SU-DHL-6 (cell line): ENCODE results near the gene C6orf15.

Source experiments
- H2AFZ ChIP-seq: fragments of 200-600 bp; sonication (generic); 2 replicates; pipeline ENCODE4 v1.6.1; 2014; ENCODE audit warnings: low read depth, mild to moderate bottlenecking, moderate library complexity, mixed read lengths, antibody characterized with exemption, low read length; ENCODE audit not compliant: severe bottlenecking
- H3F3A ChIP-seq: fragments of 200-600 bp; shearing (Covaris generic); 2 replicates; pipeline ENCODE4 v1.6.0; 2016; ENCODE audit warnings: antibody characterized with exemption, mild to moderate bottlenecking; ENCODE audit not compliant: insufficient read depth
- H3K27ac ChIP-seq: fragments of 200-600 bp; sonication (generic); 2 replicates; pipeline ENCODE4 v1.5.1; 2016; ENCODE audit warnings: low read depth, mild to moderate bottlenecking, low read length, moderate library complexity, mixed read lengths
- H3K27me3 ChIP-seq: fragments of 200-600 bp; sonication (generic), shearing (Covaris generic); 2 replicates; pipeline ENCODE4 v1.6.0; 2014; ENCODE audit warnings: mild to moderate bottlenecking, low read length
- H3K36me3 ChIP-seq: fragments of 200-600 bp; sonication (generic); 2 replicates; pipeline ENCODE4 v1.6.1; 2014; ENCODE audit warnings: mild to moderate bottlenecking, low read length, mixed read lengths
- H3K4me2 ChIP-seq: fragments of 300-600, 200-600 bp; shearing (Covaris generic), sonication (generic); 2 replicates; pipeline ENCODE4 v1.6.0; 2014; ENCODE audit warnings: low read length, low read depth, mild to moderate bottlenecking; ENCODE audit not compliant: poor library complexity, severe bottlenecking
- H3K4me3 ChIP-seq: fragments of 200-600 bp; sonication (generic); 2 replicates; pipeline ENCODE4 v1.5.1; 2014; ENCODE audit warnings: antibody characterized with exemption, low read length, mild to moderate bottlenecking, mixed read lengths; ENCODE audit not compliant: insufficient read depth, poor library complexity, severe bottlenecking
- H3K79me2 ChIP-seq: fragments of 200-600 bp; sonication (generic); 2 replicates; pipeline ENCODE4 v1.6.1; 2014; ENCODE audit warnings: mild to moderate bottlenecking, low read length, moderate library complexity; ENCODE audit not compliant: insufficient read depth
- H3K9ac ChIP-seq: fragments of 200-600 bp; sonication (generic); 2 replicates; pipeline ENCODE4 v1.7.0; 2014; ENCODE audit warnings: mild to moderate bottlenecking, low read length
- H3K9me2 ChIP-seq: fragments of 200-600 bp; sonication (generic); replicated peaks from 2 replicates; pipeline ENCODE4 v1.6.1; 2014; ENCODE audit warnings: low read length; ENCODE audit not compliant: insufficient read depth
- H3K9me3 ChIP-seq: fragments of 200-600 bp; sonication (generic); 2 replicates; pipeline ENCODE4 v1.6.1; 2014; ENCODE audit warnings: low read length, mixed read lengths; ENCODE audit not compliant: insufficient read depth
- H4K20me1 ChIP-seq: fragments of 200-600 bp; sonication (generic); 2 replicates; pipeline ENCODE4 v1.6.1; 2014; ENCODE audit warnings: low read depth, mild to moderate bottlenecking, antibody characterized with exemption, low read length, moderate library complexity, mixed read lengths
- EZH2phosphoT487 ChIP-seq: fragments of 200-600 bp; sonication (generic), shearing (Covaris generic); conservative IDR thresholded peaks from 2 replicates; pipeline ENCODE4 v1.6.1; 2018; ENCODE audit warnings: mild to moderate bottlenecking, antibody characterized with exemption, low read length, moderate library complexity, mixed read lengths
- TF ChIP-seq, protein P1 (sequence below): fragments of 200-600 bp; sonication (generic); IDR thresholded peaks from one replicate; pipeline ENCODE4 v1.5.1; 2017; ENCODE audit warnings: antibody characterized with exemption, mild to moderate bottlenecking, low read length, moderate library complexity; ENCODE audit not compliant: insufficient read depth, poor library complexity, severe bottlenecking

Gene C6orf15

DNA sequence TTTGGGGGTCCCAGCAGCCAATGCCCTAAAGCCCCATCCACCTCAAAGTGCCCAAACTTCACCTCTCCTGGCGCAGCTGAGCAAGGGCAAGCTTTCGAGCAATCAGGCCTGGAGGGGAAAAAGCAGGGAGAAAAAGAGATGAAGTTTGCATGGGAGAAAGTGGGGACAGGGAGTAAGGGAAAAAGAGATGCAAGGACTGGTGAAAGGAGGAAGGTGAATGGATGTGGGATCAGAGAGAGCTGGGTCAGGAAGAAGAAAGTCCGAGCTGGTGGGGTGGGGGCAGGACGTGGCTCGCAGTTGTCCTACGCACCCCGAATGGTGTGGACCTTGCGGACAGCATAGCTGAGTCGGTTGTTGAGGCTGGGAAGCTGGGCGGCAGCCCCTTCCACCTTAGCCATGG is 33.0 kb upstream of the C6orf15 start:
- no peaks in the 10 kb centered on the region for H3F3A ChIP-seq
- H3K27ac ChIP-seq: no peak overlapping the region
- no peaks in the 10 kb centered on the region for H3K9me2 ChIP-seq
- no peaks in the 10 kb centered on the region for H4K20me1 ChIP-seq
- TF ChIP-seq EZH2phosphoT487: no peak
- TF ChIP-seq, protein P1, sequence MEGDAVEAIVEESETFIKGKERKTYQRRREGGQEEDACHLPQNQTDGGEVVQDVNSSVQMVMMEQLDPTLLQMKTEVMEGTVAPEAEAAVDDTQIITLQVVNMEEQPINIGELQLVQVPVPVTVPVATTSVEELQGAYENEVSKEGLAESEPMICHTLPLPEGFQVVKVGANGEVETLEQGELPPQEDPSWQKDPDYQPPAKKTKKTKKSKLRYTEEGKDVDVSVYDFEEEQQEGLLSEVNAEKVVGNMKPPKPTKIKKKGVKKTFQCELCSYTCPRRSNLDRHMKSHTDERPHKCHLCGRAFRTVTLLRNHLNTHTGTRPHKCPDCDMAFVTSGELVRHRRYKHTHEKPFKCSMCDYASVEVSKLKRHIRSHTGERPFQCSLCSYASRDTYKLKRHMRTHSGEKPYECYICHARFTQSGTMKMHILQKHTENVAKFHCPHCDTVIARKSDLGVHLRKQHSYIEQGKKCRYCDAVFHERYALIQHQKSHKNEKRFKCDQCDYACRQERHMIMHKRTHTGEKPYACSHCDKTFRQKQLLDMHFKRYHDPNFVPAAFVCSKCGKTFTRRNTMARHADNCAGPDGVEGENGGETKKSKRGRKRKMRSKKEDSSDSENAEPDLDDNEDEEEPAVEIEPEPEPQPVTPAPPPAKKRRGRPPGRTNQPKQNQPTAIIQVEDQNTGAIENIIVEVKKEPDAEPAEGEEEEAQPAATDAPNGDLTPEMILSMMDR: no peak
- H3K9ac ChIP-seq: no peak overlapping the region
- H3K9me3 ChIP-seq: no peaks in the 10 kb centered on the region
- no peak overlapping the region for H2AFZ ChIP-seq
- no peak overlapping the region for H3K4me3 ChIP-seq
- no peaks in the 10 kb centered on the region for H3K27me3 ChIP-seq
- no peak overlapping the region for H3K4me2 ChIP-seq
- H3K79me2 ChIP-seq: no peaks in the 10 kb centered on the region
- H3K36me3 ChIP-seq: no peaks in the 10 kb centered on the region

DNA sequence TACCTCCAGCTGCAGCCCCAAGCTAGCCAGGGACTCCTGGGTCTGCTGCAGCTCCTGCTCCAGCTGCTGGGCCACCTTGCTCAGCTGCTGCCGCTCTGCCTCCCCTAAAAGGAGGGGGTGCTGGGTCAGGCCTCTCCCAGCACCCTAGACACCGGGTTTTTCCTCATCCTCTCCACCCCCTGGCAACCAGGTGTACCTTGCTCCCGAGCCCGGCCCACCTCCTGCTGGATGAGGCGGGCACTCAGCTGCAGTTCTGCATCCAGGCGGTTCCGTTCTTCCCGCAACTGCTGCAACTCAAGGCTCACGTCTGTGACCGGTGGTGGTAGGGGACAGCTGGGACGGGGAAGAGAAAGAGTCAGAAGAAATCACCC is 32.6 kb upstream of the C6orf15 start:
- Histone ChIP-seq H3K9me3 (no peaks in the 10 kb centered on the region), H3K36me3 (no peaks in the 10 kb centered on the region)

DNA sequence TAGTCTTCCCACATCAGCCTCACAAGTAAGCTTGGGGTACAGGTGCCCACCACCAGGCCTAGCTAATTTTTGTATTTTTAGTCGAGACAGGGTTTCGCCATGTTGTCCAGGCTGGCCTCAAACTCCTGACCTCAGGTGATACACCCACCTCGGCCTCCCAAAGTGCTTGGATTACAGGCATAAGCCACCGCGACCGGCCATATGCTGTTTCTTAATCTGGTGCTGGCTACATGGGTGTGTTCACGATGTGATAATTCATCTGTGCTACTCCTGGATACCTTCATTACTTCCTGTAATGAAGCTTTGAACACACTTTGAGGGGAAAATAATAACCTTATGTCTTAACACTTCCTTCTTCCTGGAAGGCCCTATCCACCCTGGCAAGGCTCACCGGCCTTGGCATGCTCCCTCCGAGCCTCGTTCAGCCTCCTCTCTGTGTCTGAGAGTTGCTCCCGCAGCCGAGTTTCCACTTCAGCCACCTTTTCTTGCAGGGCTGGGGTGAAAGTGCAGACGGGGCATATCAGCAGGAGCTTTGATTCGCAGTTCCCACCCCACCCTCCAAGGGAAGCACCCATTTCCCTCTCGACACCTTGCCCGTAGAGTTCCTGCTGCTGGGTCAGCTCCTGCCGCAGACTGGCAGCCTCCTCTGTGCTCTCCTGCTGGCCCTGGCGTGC is 32.1 kb upstream of the C6orf15 start:
- H4K20me1 ChIP-seq: no peaks in the 10 kb centered on the region
- H2AFZ ChIP-seq: no peak overlapping the region
- H3K79me2 ChIP-seq: no peaks in the 10 kb centered on the region
- H3K9me3 ChIP-seq: no peaks in the 10 kb centered on the region
- H3F3A ChIP-seq: no peaks in the 10 kb centered on the region
- no peaks in the 10 kb centered on the region for H3K36me3 ChIP-seq
- no peaks in the 10 kb centered on the region for H3K27me3 ChIP-seq
- no peak overlapping the region for H3K4me3 ChIP-seq
- H3K9ac ChIP-seq: no peak overlapping the region
- H3K9me2 ChIP-seq: no peaks in the 10 kb centered on the region
- H3K4me2 ChIP-seq: no peak overlapping the region
- no peak overlapping the region for H3K27ac ChIP-seq
- TF ChIP-seq, protein P1: no peak
- no peak for TF ChIP-seq EZH2phosphoT487

More for the DNA sequence above, 32.6 kb upstream of the C6orf15 start:
- Histone ChIP-seq H3K27me3 (no peaks in the 10 kb centered on the region), H4K20me1 (no peaks in the 10 kb centered on the region), H3K4me3 (no peak overlapping the region), H3K4me2 (no peak overlapping the region), H3K79me2 (no peaks in the 10 kb centered on the region), H3F3A (no peaks in the 10 kb centered on the region), H2AFZ (no peak overlapping the region), H3K27ac (no peak overlapping the region), H3K9ac (no peak overlapping the region), H3K9me2 (no peaks in the 10 kb centered on the region)
- no peak for TF ChIP-seq EZH2phosphoT487
- TF ChIP-seq, protein P1: no peak
